LNCAP (cell line): ENCODE measurements around the gene TUT7.

Experiments
- TF ChIP-seq, protein P1 (sequence below): fragments of 450-650 bp; IDR thresholded peaks from 2 replicates; pipeline ENCODE4 v1.5.1; 2017; ENCODE audit warnings: mild to moderate bottlenecking

The TUT7 gene

DNA sequence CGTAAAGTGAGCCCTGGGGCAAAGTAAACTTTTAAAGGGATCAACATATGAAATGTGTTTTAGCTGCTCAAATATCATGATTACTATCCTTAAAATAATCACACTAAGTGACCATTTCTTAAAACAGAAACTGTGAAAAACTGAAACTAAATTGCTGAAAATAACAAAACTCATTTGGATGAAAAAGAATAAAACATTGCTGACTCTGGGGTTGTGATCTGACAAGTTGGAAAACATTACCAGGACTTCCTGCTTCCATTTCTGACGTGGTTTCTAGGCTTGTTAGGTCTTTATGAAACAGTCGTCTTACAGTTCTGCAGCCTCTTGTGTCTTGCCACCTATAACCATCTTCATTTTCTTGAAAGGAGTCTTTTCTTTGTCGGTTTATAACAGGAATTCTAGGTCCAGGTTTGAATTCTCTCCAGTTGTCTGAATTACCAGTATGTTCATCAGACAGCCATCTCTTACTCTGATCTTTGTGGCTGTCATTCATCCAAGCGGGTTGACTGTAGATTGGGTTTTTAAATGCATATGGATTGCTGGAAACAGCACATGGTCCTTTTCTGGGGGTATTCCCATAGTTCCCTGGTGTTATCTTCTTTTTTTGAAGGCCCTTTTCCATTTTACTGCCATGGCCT, 1.7 kb downstream of the TUT7 start:
- TF ChIP-seq, protein P1, sequence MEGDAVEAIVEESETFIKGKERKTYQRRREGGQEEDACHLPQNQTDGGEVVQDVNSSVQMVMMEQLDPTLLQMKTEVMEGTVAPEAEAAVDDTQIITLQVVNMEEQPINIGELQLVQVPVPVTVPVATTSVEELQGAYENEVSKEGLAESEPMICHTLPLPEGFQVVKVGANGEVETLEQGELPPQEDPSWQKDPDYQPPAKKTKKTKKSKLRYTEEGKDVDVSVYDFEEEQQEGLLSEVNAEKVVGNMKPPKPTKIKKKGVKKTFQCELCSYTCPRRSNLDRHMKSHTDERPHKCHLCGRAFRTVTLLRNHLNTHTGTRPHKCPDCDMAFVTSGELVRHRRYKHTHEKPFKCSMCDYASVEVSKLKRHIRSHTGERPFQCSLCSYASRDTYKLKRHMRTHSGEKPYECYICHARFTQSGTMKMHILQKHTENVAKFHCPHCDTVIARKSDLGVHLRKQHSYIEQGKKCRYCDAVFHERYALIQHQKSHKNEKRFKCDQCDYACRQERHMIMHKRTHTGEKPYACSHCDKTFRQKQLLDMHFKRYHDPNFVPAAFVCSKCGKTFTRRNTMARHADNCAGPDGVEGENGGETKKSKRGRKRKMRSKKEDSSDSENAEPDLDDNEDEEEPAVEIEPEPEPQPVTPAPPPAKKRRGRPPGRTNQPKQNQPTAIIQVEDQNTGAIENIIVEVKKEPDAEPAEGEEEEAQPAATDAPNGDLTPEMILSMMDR, result no peak

DNA sequence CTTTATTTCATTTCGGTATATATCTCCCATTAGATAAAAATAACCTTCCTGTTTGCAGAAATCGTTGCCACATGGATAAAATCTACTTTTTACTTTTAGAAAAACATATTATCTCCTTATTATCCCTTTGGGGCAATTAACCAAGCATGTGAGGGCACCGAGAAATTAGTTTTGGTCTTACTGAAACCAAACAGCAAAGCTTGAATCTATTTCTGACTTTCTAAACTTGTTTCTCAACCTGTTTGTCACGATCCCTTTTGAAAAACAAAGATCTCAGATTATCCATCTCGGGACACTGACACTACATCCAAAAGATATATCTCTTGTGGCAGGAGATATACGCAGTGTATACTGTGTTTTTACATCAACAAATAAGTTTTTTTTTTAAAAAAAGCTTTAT, 2.3 kb downstream of the TUT7 start:
- TF ChIP-seq, protein P1, result no peak

DNA sequence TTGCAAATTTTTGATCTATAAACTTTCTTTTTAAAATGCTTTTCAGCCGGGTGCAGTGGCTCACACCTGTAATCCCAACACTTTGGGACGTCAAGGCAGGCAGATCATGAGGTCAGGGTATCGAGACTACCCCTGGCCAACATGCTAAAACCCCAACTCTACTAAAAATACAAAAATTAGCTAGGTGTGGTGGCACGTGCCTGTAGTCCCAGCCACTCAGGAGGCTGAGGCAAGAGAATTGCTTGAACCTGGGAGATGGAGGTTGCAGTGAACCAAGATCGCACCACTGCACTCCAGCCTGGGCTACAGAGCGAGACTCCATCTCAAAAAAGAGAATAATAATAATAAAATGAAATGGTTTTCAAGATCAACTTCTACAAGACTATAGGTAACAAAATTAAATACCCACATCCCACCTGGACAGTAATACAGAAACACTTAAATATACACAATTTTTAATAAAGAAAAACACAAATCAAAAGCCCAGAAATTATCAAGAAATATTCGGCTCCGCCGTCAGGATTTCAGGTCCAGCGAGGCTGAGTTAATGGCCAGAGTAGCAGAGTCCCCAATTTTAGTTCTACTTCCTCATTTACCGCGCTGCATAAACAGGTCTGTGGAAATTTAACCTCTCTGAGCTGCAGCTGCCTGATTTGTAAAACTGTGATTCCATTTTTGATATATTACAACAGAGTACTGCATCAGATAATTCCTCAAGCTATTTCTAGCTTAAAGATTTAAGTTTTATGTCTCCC, 4.0 kb downstream of the TUT7 start:
- TF ChIP-seq, protein P1, result no peak

DNA sequence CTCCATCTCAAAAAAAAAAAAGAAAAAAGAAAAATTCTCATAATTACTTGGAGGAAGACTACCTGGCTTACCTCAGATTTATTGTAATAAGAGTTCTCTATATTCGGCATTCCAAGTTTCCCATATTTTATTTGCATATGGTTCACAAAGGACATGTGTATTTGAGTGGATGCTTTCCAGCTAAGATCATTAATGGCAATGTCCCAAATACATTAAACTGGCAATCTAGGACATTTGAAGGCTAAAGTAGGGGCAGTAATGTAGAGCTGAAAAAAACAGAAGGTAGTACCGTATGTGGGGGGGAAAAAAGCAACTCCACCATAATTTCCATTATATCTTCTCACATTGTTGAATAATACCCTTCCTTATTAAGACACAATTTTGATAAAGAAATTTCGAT, 4.9 kb downstream of the TUT7 start:
- TF ChIP-seq, protein P1, result no peak

DNA sequence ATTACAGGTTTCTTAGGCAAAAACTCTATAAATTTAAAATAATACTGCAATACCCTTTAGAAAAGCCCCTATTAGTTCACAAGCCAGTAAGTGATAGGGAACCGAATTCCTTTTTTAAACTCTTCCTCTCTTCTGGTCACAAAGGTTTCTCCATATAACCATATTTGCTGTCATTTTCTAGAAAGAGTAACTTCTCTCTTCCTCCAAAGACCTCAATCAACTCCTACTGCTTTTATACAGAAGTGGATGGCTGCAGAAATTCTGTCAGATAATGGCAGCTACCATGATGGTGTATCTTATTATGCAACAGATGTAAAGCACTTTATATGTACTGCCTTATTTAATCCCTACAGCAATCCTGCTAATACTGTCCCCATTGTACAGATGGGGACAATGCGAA, 6.2 kb downstream of the TUT7 start:
- TF ChIP-seq, protein P1, result no peak

DNA sequence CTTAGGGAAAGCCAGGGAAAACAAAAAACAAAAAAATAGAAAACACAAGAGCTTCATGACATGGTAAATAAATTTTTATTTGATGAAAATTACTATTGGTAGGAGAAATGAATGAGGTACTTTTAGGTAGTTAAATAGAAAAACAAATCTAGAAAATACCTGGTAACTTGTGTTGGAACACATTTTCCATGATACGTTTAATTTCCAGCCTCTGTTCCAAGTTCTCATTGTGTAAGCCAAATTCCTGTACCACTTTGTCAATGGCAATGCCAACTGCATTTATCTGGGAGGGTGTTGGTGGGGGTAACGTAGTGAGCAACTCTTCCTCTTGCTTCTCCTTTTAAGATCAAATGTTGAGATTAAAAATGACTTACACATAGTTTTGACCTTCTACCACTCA, 9.4 kb downstream of the TUT7 start:
- TF ChIP-seq, protein P1, result no peak

DNA sequence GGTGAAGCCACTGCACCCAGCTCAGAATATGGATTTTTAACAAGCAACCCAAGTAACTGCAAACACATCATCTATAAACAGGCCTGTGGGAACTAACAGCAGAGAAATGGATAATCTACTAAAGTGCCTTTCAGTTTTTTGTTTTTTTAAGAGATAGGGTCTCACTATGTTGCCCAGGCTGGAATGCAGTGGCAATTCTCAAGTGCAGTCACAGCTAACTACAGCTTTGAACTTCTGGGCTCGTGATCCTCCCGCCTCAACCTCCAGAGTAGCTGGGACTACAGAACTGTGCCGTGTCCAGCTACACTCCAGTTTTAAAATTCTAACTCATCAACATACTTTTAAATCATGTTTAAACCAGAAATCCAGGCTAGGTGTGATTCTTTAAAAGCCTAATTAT, 11.9 kb downstream of the TUT7 start:
- TF ChIP-seq, protein P1, result no peak
